Heart left ventricle (tissue), 16 donors: ENCODE results near the gene RAPSN. TPM values are rescaled to one million over a fixed set of nuclear protein-coding genes. Genes with fewer than 3 reads are reported as not detected.

Experiments used
- ATAC-seq, 4 donors: fragments of 200-7000 bp; cut with Tn5 transposase; one replicate each; pipeline ENCODE4 v1.9.1; 2020 to 2022; ENCODE audit warnings: moderate library complexity in 4 of 4, mild to moderate bottlenecking in 3 of 4, moderate number of reproducible peaks in 1 of 4
- DNase-seq, 5 donors: peaks; one replicate each; pipeline ENCODE4 v3.0.0-alpha.2; 2020
- H3K27ac ChIP-seq, 12 donors: fragments of 200-600 bp; sonication (generic) in 4 of 12; one replicate each; pipeline versions ENCODE4 v1.5.0 to v1.8.0; 2016 to 2022; ENCODE audit warnings: mild to moderate bottlenecking in 2 of 12
- H3K27me3 ChIP-seq, 9 donors: fragments of 200-600 bp; sonication (generic) in 2 of 9; one replicate each; pipeline versions ENCODE4 v1.5.1 to v1.8.0; 2016 to 2022; ENCODE audit warnings: mild to moderate bottlenecking in 3 of 9
- H3K36me3 ChIP-seq, 9 donors: fragments of 200-600 bp; sonication (generic) in 2 of 9; one replicate each; pipeline versions ENCODE4 v1.5.0 to v1.8.0; 2018 to 2022; ENCODE audit warnings: mild to moderate bottlenecking in 2 of 9
- H3K4me1 ChIP-seq, 12 donors: fragments of 200-600 bp; sonication (generic) in 4 of 12; one replicate each; pipeline versions ENCODE4 v1.5.0 to v1.8.0; 2016 to 2022; ENCODE audit warnings: mild to moderate bottlenecking in 3 of 12
- H3K4me3 ChIP-seq, 12 donors: fragments of 200-600 bp; sonication (generic) in 4 of 12; one replicate each; pipeline versions ENCODE4 v1.5.0 to v1.8.0; 2017 to 2022; ENCODE audit warnings: mild to moderate bottlenecking in 9 of 12, moderate library complexity in 4 of 12
- H3K9me3 ChIP-seq, 12 donors: fragments of 200-600 bp; sonication (generic) in 4 of 12; one replicate each; pipeline versions ENCODE4 v1.5.0 to v1.8.0; 2016 to 2022; ENCODE audit warnings: mild to moderate bottlenecking in 1 of 12
- CTCF ChIP-seq, 12 donors: fragments of 200-600 bp; sonication (generic) in 4 of 12; IDR thresholded peaks; one replicate each; pipeline versions ENCODE4 v1.5.0 to v1.8.0; 2018 to 2022; ENCODE audit warnings: antibody characterized with exemption in 12 of 12, mild to moderate bottlenecking in 5 of 12
- POLR2A ChIP-seq, 2 donors: fragments of 450-650 bp; IDR thresholded peaks; one replicate each; pipeline ENCODE4 v1.6.1; 2017; ENCODE audit warnings: antibody characterized with exemption in 2 of 2, mild to moderate bottlenecking in 2 of 2, moderate library complexity in 2 of 2
- WGBS, 4 donors: extraction: QIAGEN DNeasy Blood & Tissue Kit in 2 of 4; methylation state at CpG; one replicate each; pipeline versions ENCODE4 v1.1.5 to v1.1.7; 2013 to 2018; 5-methylcytosine and 5-hydroxymethylcytosine counted together
- intact Hi-C, 10 donors: fragments of 100-400 bp; cut with DNase I; formaldehyde crosslinking; loops; one replicate each; pipeline versions ENCODE4 v1.11.1 to v1.14.2; 2022
- polyA plus RNA-seq, 2 donors: library from polyadenylated mRNA; stranded (reverse); fragments of 200-250 nt; gene quantifications; one replicate each; pipeline ENCODE4 v1.2.3, GENCODE V29; 2013
- total RNA-seq, 9 donors: library from RNA; depleted of rRNA in 2 of 9; stranded (reverse); fragments of >200 nt in 2 of 9; fragmentation: NEBNext Ultra II Directional in 3 of 9; extraction: Animal tissue kit (Norgen Biotek cat#: 25700) in 3 of 9; gene quantifications; one replicate each; pipeline versions ENCODE4 v1.1.0 to v1.2.4, GENCODE V29; 2016 to 2023
- donor health status: ischemic (EF 13 %, LVEDD 7.1; RV severe dilation, severe dysfunction).
- donor health status: healthy with polysubstance abuse.
- donor health status: DM: no; HTN: yes; CAD: no.
- donor health status: DM: no; HTN: no; CAD: no.
- donor health status: ischemic (EF 25% LVEDD 6.9; RV normal size, moderate dysfunction).
- donor health status: ischemic (EF 25% LVEDD 5.7; RV mildly dilated, moderate dysfunction).
- donor health status: healthy.
- donor health status: DM: yes; HTN: yes; CAD: no.
- donor health status: ischemic (EF 35%, LVEDD 5.7; RV mildly dilated, moderate dysfunction).
- donor health status: nonischemic (EF 11% LVEDD 7.7; RV severe dilation, severe dysfunction).
- donor health status: DM: yes; HTN: yes; CAD: no.
- donor health status: PGD.
- donor health status: ischemic (EF 29% LVEDD 5.4; RV normal size, mild dysfunction).
- donor health status: nonischemic (EF 23%, LVEDD 6.1; RV moderate dilation, normal function).

RAPSN gene
- total and polyA plus RNA-seq, 11 donors = 0.43 to 6.5 (median 3.2) TPM

- peaks cover 3 to 49% (median 31%) of the 10 kb centered on the region in 12 donors for H3K4me1 ChIP-seq
- H3K9me3 ChIP-seq = no peaks in the 10 kb centered on the region
- ATAC-seq (peak; percentile 32 to 70 (median 63)), DNase-seq (peak in 4 of 5 donors; percentile 30 to 62 (median 56))
- H3K27me3 ChIP-seq = no peaks in the 10 kb centered on the region
- peak overlapping the region in 3 of 12 donors; percentile 5 to 28 (median 7) for H3K4me3 ChIP-seq
- TF ChIP-seq CTCF (IDR thresholded peaks at IDR 0.05) = no peak
- no peak for TF ChIP-seq POLR2A (IDR thresholded peaks at IDR 0.05)
- H3K36me3 ChIP-seq = peaks cover 0 to 64% (median 51%) of the 10 kb centered on the region in 9 donors
- peak overlapping the region; percentile 41 to 79 (median 60) for H3K27ac ChIP-seq
- intact Hi-C loops = loop anchor here in 3 of 10 donors (5.0 to 10.0 kb wide), 2 partner anchors 86 to 148 kb away; partner anchors contain the start of gene CELF1 (in 1 of the 3)
- WGBS, 4 donors = 13 to 26% (median 20%) methylated on average over 4 of the region's 4 CpGs
Measured at GRCh38 chr11:47466701-47467250, 17.8 kb upstream of the RAPSN start.

- H3K36me3 ChIP-seq = peaks cover 0 to 63% (median 46%) of the 10 kb centered on the region in 9 donors
- H3K4me1 ChIP-seq = peaks cover 3 to 49% (median 31%) of the 10 kb centered on the region in 12 donors
- H3K9me3 ChIP-seq = no peaks in the 10 kb centered on the region
- H3K27ac ChIP-seq = peak overlapping the region; percentile 41 to 79 (median 60)
- WGBS, 4 donors = 32 to 50% (median 34%) methylated on average over 5 of the region's 5 CpGs
- no peak for DNase-seq
- no peaks in the 10 kb centered on the region for H3K27me3 ChIP-seq
- ATAC-seq = no peak
- no peak for TF ChIP-seq CTCF (IDR thresholded peaks at IDR 0.05)
- no peak for TF ChIP-seq POLR2A (IDR thresholded peaks at IDR 0.05)
- intact Hi-C loops = loop anchor here in 3 of 10 donors (5.0 to 10.0 kb wide), 2 partner anchors 86 to 149 kb away; partner anchors contain the start of gene CELF1 (in 1 of the 3)
- H3K4me3 ChIP-seq = peak overlapping the region in 3 of 12 donors; percentile 5 to 28 (median 7)
Measured at GRCh38 chr11:47466201-47466600, 17.3 kb upstream of the RAPSN start.

- no peak for ATAC-seq
Measured at GRCh38 chr11:47464483-47464882, 15.5 kb upstream of the RAPSN start.

More at GRCh38 chr11:47464483-47464882, 15.5 kb upstream of the RAPSN start:
- WGBS, 4 donors = 91 to 95% (median 92%) methylated on average over 5 of the region's 5 CpGs
- TF ChIP-seq POLR2A (IDR thresholded peaks at IDR 0.05) = no peak
- no peak for TF ChIP-seq CTCF (IDR thresholded peaks at IDR 0.05)
- intact Hi-C loops = loop anchor here in 2 of 10 donors (10.0 kb wide), 1 partner anchor 150 kb away; no protein-coding TSS in a partner anchor
- DNase-seq = no peak
- Histone ChIP-seq H3K27ac (no peak overlapping the region), H3K27me3 (no peaks in the 10 kb centered on the region), H3K9me3 (no peaks in the 10 kb centered on the region), H3K4me1 (peaks cover 3 to 49% (median 31%) of the 10 kb centered on the region in 12 donors), H3K36me3 (peaks cover 0 to 52% (median 28%) of the 10 kb centered on the region in 9 donors), H3K4me3 (no peak overlapping the region)
